Vagina (tissue), 2 donors: ENCODE results near the gene GRN. TPM values are rescaled to one million over a fixed set of nuclear protein-coding genes. Genes with fewer than 3 reads are reported as not detected.

Source experiments
- DNase-seq, 2 donors: peaks; one replicate each; pipeline ENCODE4 v3.0.0-alpha.2; 2017; ENCODE audit errors: extremely low spot score in 2 of 2
- H3K27ac ChIP-seq: fragments of 200-600 bp; sonication (generic); one replicate; pipeline ENCODE4 v1.5.1; 2019
- H3K27me3 ChIP-seq: fragments of 200-600 bp; sonication (generic); one replicate; pipeline ENCODE4 v1.5.1; 2019
- H3K36me3 ChIP-seq, 2 donors: fragments of 200-600 bp; sonication (generic); one replicate each; pipeline ENCODE4 v1.5.1; 2017 to 2019
- H3K4me1 ChIP-seq: fragments of 200-600 bp; sonication (generic); one replicate; pipeline ENCODE4 v1.5.1; 2019
- H3K4me3 ChIP-seq, 2 donors: fragments of 200-600 bp; sonication (generic); 1 replicate in 1 of 2; 2 replicates in 1 of 2; pipeline ENCODE4 v1.5.1; 2016 to 2019
- H3K9me3 ChIP-seq: fragments of 200-600 bp; sonication (generic); one replicate; pipeline ENCODE4 v1.5.1; 2019
- CTCF ChIP-seq, 3 experiments: fragments of 450-650 bp in 2 of 3; fragments of 200-600 bp in 1 of 3; sonication (generic) in 1 of 3; IDR thresholded peaks; one replicate each; pipeline ENCODE4 v1.5.1; 2017 to 2019; ENCODE audit warnings: antibody characterized with exemption in 3 of 3, mild to moderate bottlenecking in 2 of 3, moderate library complexity in 2 of 3
- POLR2A ChIP-seq, 2 donors: fragments of 450-650 bp; IDR thresholded peaks; one replicate each; pipeline ENCODE4 v1.6.1; 2017; ENCODE audit warnings: antibody characterized with exemption in 2 of 2, mild to moderate bottlenecking in 2 of 2, moderate library complexity in 2 of 2
- POLR2AphosphoS5 ChIP-seq, 2 donors: sonication (generic); formaldehyde crosslinking; IDR thresholded peaks; one replicate each; pipeline ENCODE4 v1.9.0; 2017; ENCODE audit warnings: antibody characterized with exemption in 2 of 2, mild to moderate bottlenecking in 2 of 2, low read depth in 1 of 2; ENCODE audit not compliant: insufficient read depth in 1 of 2
- intact Hi-C: fragments of 100-400 bp; cut with DNase I; formaldehyde crosslinking; loops from one replicate; pipeline ENCODE4 v1.15.1; 2023
- total RNA-seq: library from RNA; depleted of rRNA; stranded (reverse); fragments of >200 nt; gene quantifications from one replicate; pipeline ENCODE4 v1.2.3, GENCODE V29; 2016

GRN gene
- total RNA-seq, 1 donor from 2014 or later: 268 TPM

GRCh38 chr17:44308865-44309264 lies 36.2 kb upstream of the GRN start:
- no peaks in the 10 kb centered on the region for H3K36me3 ChIP-seq
- H3K4me1 ChIP-seq: peaks cover 21% of the 10 kb centered on the region
- no peaks in the 10 kb centered on the region for H3K9me3 ChIP-seq
- no peak for TF ChIP-seq POLR2AphosphoS5 (IDR thresholded peaks at IDR 0.05; ENCODE audit: insufficient read depth in 1 of 2, low read depth in 1 of 2)
- DNase-seq: no peak
- H3K4me3 ChIP-seq: peak overlapping the region; percentile 44
- peaks cover under 1% of the 10 kb centered on the region for H3K27me3 ChIP-seq
- no peak overlapping the region for H3K27ac ChIP-seq
- intact Hi-C loops: no loop called here

GRCh38 chr17:44309472-44309871 lies 35.6 kb upstream of the GRN start:
- Histone ChIP-seq H3K27ac (no peak overlapping the region), H3K27me3 (peaks cover 6% of the 10 kb centered on the region), H3K4me1 (peaks cover 22% of the 10 kb centered on the region), H3K36me3 (no peaks in the 10 kb centered on the region), H3K9me3 (no peaks in the 10 kb centered on the region), H3K4me3 (no peak overlapping the region)
- intact Hi-C loops: no loop called here
- DNase-seq: no peak
- TF ChIP-seq POLR2AphosphoS5 (IDR thresholded peaks at IDR 0.05; ENCODE audit: insufficient read depth in 1 of 2, low read depth in 1 of 2) (no peak), POLR2A (IDR thresholded peaks at IDR 0.05) (no peak), CTCF (IDR thresholded peaks at IDR 0.05) (no peak)

GRCh38 chr17:44310188-44310587 lies 34.9 kb upstream of the GRN start:
- Histone ChIP-seq H3K27me3 (peaks cover 6% of the 10 kb centered on the region), H3K4me1 (peaks cover 28% of the 10 kb centered on the region), H3K27ac (no peak overlapping the region), H3K36me3 (no peaks in the 10 kb centered on the region), H3K4me3 (no peak overlapping the region), H3K9me3 (no peaks in the 10 kb centered on the region)
- no peak for TF ChIP-seq CTCF (IDR thresholded peaks at IDR 0.05)
- TF ChIP-seq POLR2AphosphoS5 (IDR thresholded peaks at IDR 0.05; ENCODE audit: insufficient read depth in 1 of 2, low read depth in 1 of 2): no peak
- TF ChIP-seq POLR2A (IDR thresholded peaks at IDR 0.05): no peak
- intact Hi-C loops: no loop called here
- DNase-seq: no peak

GRCh38 chr17:44310609-44311376 lies 34.3 kb upstream of the GRN start:
- Histone ChIP-seq H3K4me1 (peaks cover 28% of the 10 kb centered on the region), H3K27me3 (peaks cover 6% of the 10 kb centered on the region), H3K36me3 (no peaks in the 10 kb centered on the region), H3K9me3 (no peaks in the 10 kb centered on the region), H3K27ac (no peak overlapping the region), H3K4me3 (no peak overlapping the region)
- intact Hi-C loops: no loop called here
- TF ChIP-seq POLR2AphosphoS5 (IDR thresholded peaks at IDR 0.05; ENCODE audit: insufficient read depth in 1 of 2, low read depth in 1 of 2) (no peak), CTCF (IDR thresholded peaks at IDR 0.05) (no peak), POLR2A (IDR thresholded peaks at IDR 0.05) (no peak)
- no peak for DNase-seq

GRCh38 chr17:44311562-44312181 lies 33.4 kb upstream of the GRN start:
- intact Hi-C loops: no loop called here
- Histone ChIP-seq H3K36me3 (no peaks in the 10 kb centered on the region), H3K27ac (no peak overlapping the region), H3K9me3 (no peaks in the 10 kb centered on the region), H3K4me1 (peaks cover 28% of the 10 kb centered on the region), H3K27me3 (peaks cover 6% of the 10 kb centered on the region), H3K4me3 (no peak overlapping the region)
- no peak for DNase-seq
- TF ChIP-seq POLR2A (IDR thresholded peaks at IDR 0.05) (no peak), CTCF (IDR thresholded peaks at IDR 0.05) (no peak), POLR2AphosphoS5 (IDR thresholded peaks at IDR 0.05; ENCODE audit: insufficient read depth in 1 of 2, low read depth in 1 of 2) (no peak)
